Hepatocyte (in vitro differentiated cells): ENCODE results near the gene HOXD3. TPM values are rescaled to one million over a fixed set of nuclear protein-coding genes. Genes with fewer than 3 reads are reported as not detected.

ENCODE experiments used
- DNase-seq: peaks from one replicate; pipeline ENCODE4 v3.0.0-alpha.2; 2016; ENCODE audit warnings: low spot score
- H2AFZ ChIP-seq: fragments of 200-600 bp; sonication (generic); 2 replicates; pipeline ENCODE4 v1.6.0; 2016; ENCODE audit warnings: antibody characterized with exemption, mild to moderate bottlenecking
- H3K27ac ChIP-seq: fragments of 200-600 bp; sonication (generic); 2 replicates; pipeline ENCODE4 v1.5.1; 2016; ENCODE audit warnings: mild to moderate bottlenecking
- H3K27me3 ChIP-seq: fragments of 200-600 bp; sonication (generic); 2 replicates; pipeline ENCODE4 v1.6.1; 2016
- H3K36me3 ChIP-seq: fragments of 200-600 bp; sonication (generic); replicated peaks from 2 replicates; pipeline ENCODE4 v1.5.1; 2016; ENCODE audit warnings: low read depth; ENCODE audit not compliant: insufficient read depth
- H3K4me1 ChIP-seq: fragments of 200-600 bp; sonication (generic); 2 replicates; pipeline ENCODE4 v1.5.1; 2016; ENCODE audit warnings: mild to moderate bottlenecking, moderate library complexity; ENCODE audit not compliant: insufficient read depth
- H3K4me2 ChIP-seq: fragments of 200-600 bp; sonication (generic); 2 replicates; pipeline ENCODE4 v1.6.0; 2016
- H3K4me3 ChIP-seq: fragments of 200-600 bp; sonication (generic); 2 replicates; pipeline ENCODE4 v1.5.1; 2016; ENCODE audit warnings: mild to moderate bottlenecking
- H3K79me2 ChIP-seq: fragments of 200-600 bp; sonication (generic); 2 replicates; pipeline ENCODE4 v1.6.0; 2017; ENCODE audit warnings: mild to moderate bottlenecking
- H3K9me2 ChIP-seq: fragments of 200-600 bp; sonication (generic); replicated peaks from 2 replicates; pipeline ENCODE4 v1.6.0; 2017; ENCODE audit warnings: mild to moderate bottlenecking; ENCODE audit not compliant: insufficient read depth
- H3K9me3 ChIP-seq: fragments of 200-600 bp; sonication (generic); 2 replicates; pipeline ENCODE4 v1.5.1; 2016; ENCODE audit warnings: low read depth, mild to moderate bottlenecking
- H4K20me1 ChIP-seq: fragments of 200-600 bp; sonication (generic); 2 replicates; pipeline ENCODE4 v1.6.0; 2016; ENCODE audit warnings: mild to moderate bottlenecking; ENCODE audit not compliant: insufficient read depth, poor library complexity, severe bottlenecking
- EZH2 ChIP-seq: fragments of 200-600 bp; sonication (generic); IDR thresholded peaks from 2 replicates; pipeline ENCODE4 v1.6.1; 2016; ENCODE audit warnings: antibody characterized with exemption, mild to moderate bottlenecking, borderline replicate concordance
- EZH2phosphoT487 ChIP-seq: fragments of 200-600 bp; sonication (generic); IDR thresholded peaks from one replicate; pipeline ENCODE4 v1.6.1; 2018; ENCODE audit warnings: antibody characterized with exemption, mild to moderate bottlenecking, low read depth, moderate library complexity; ENCODE audit not compliant: unreplicated experiment, severe bottlenecking
- WGBS: methylation state at CpG from one replicate; pipeline ENCODE4 v1.1.6; 2016; ENCODE audit warnings: low lambda C conversion rate; ENCODE audit errors: missing lambda C conversion rate; 5-methylcytosine and 5-hydroxymethylcytosine counted together
- polyA plus RNA-seq: library from polyadenylated mRNA; unstranded; fragments of >200 nt; fragmentation: Nextera tagmentation; extraction: Ambion mirVana; gene quantifications from 2 replicates; pipeline ENCODE4 v1.2.1, GENCODE V29; 2016
- total RNA-seq: library from RNA; depleted of rRNA; stranded (reverse); fragments of >200 nt; gene quantifications from 2 replicates; pipeline ENCODE4 v1.2.3, GENCODE V29; 2014
- TF ChIP-seq, protein P1 (sequence below): fragments of 200-600 bp; sonication (generic); IDR thresholded peaks from 2 replicates; pipeline ENCODE4 v1.5.1; 2016; ENCODE audit warnings: antibody characterized with exemption, mild to moderate bottlenecking; ENCODE audit not compliant: poor library complexity

Gene HOXD3
- total and polyA plus RNA-seq, 2 experiments from 2014 or later = 0.13 TPM; not detected in 1

GRCh38 chr2:176132205-176133171, 24.6 kb upstream of the HOXD3 start:
- Histone ChIP-seq H3K4me3 (no peak overlapping the region), H3K79me2 (no peaks in the 10 kb centered on the region), H3K27me3 (peaks cover 92% of the 10 kb centered on the region), H3K9me3 (no peaks in the 10 kb centered on the region), H3K36me3 (no peaks in the 10 kb centered on the region), H4K20me1 (no peaks in the 10 kb centered on the region), H3K9me2 (no peaks in the 10 kb centered on the region), H3K27ac (no peak overlapping the region), H3K4me2 (peak overlapping the region; percentile 58), H3K4me1 (peaks cover 17% of the 10 kb centered on the region), H2AFZ (no peak overlapping the region)
- WGBS = 16% methylated on average over 33 of the region's 33 CpGs
- no peak for DNase-seq
- TF ChIP-seq EZH2phosphoT487 (peak; percentile 62), EZH2 (peak; percentile 94)
- TF ChIP-seq, protein P1, sequence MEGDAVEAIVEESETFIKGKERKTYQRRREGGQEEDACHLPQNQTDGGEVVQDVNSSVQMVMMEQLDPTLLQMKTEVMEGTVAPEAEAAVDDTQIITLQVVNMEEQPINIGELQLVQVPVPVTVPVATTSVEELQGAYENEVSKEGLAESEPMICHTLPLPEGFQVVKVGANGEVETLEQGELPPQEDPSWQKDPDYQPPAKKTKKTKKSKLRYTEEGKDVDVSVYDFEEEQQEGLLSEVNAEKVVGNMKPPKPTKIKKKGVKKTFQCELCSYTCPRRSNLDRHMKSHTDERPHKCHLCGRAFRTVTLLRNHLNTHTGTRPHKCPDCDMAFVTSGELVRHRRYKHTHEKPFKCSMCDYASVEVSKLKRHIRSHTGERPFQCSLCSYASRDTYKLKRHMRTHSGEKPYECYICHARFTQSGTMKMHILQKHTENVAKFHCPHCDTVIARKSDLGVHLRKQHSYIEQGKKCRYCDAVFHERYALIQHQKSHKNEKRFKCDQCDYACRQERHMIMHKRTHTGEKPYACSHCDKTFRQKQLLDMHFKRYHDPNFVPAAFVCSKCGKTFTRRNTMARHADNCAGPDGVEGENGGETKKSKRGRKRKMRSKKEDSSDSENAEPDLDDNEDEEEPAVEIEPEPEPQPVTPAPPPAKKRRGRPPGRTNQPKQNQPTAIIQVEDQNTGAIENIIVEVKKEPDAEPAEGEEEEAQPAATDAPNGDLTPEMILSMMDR = no peak

DNA sequence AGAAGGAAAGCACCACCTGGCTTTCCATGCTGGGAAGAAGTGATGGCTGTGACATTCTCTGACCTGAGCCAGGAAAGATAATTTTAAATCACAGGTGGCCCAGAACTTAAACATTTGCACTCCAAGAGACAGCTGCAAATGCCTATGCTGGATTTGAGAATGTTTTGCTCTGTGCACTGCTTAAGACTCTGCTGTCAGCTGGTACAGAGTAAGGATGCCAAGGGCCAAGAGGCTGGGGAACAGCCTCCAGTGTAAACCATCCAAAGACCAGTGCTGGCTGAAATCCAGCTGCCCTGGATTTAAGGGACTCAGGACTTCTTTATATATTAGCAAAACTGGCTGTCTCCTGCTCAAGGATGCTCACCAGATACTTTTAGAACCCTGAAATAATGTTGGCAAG, 23.7 kb upstream of the HOXD3 start:
- DNase-seq = no peak
- Histone ChIP-seq H3K9me2 (no peaks in the 10 kb centered on the region), H3K36me3 (no peaks in the 10 kb centered on the region), H3K4me1 (peaks cover 17% of the 10 kb centered on the region), H3K4me2 (no peak overlapping the region), H3K27ac (no peak overlapping the region), H3K27me3 (peaks cover 93% of the 10 kb centered on the region), H3K9me3 (no peaks in the 10 kb centered on the region), H4K20me1 (no peaks in the 10 kb centered on the region), H3K4me3 (no peak overlapping the region), H3K79me2 (no peaks in the 10 kb centered on the region), H2AFZ (no peak overlapping the region)
- TF ChIP-seq EZH2phosphoT487 (no peak), EZH2 (no peak)
- TF ChIP-seq, protein P1 = no peak

DNA sequence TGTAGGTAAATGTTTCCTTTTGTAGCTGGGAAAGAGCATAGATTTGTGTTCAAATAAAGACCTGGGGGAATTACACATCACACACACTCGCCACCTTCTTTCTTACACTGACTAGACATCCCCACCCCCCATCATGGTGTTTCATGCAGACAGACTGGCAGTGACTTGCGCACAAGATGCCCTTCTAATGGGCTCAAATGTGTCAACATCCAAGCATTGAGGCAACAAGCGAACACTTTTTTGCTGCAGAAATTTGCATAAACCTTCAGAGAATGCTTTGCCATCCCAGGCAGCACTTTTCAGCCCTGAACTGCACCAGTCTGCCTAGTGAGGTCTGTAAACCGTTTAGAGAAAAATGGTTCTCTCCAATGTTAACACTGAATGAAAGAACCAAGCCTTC, 23.1 kb upstream of the HOXD3 start:
- no peak for DNase-seq
- 33% methylated on average over 4 of the region's 4 CpGs for WGBS
- H3K4me2 ChIP-seq = no peak overlapping the region
- peaks cover 93% of the 10 kb centered on the region for H3K27me3 ChIP-seq
- no peaks in the 10 kb centered on the region for H3K9me2 ChIP-seq
- TF ChIP-seq EZH2phosphoT487 = no peak
- no peak for TF ChIP-seq EZH2
- TF ChIP-seq, protein P1 = no peak
- no peaks in the 10 kb centered on the region for H3K79me2 ChIP-seq
- no peaks in the 10 kb centered on the region for H3K36me3 ChIP-seq
- H3K4me1 ChIP-seq = peaks cover 12% of the 10 kb centered on the region
- no peaks in the 10 kb centered on the region for H3K9me3 ChIP-seq
- H2AFZ ChIP-seq = no peak overlapping the region
- no peak overlapping the region for H3K4me3 ChIP-seq
- no peak overlapping the region for H3K27ac ChIP-seq
- no peaks in the 10 kb centered on the region for H4K20me1 ChIP-seq
